OCI-LY7 (cell line): ENCODE data around the gene ASCL5. TPM values are rescaled to one million over a fixed set of nuclear protein-coding genes. Genes with fewer than 3 reads are reported as not detected.

Experiments
- BruUV-seq: library from RNA; stranded (reverse); fragments of 400-500 nt; replicated peaks from 2 replicates; lab custom pipeline; 2021; lab: Mats Ljungman, UMichigan
- CTCF ChIA-PET: fragments of 300-600 bp; sonication (Branson Sonifier 250); formaldehyde crosslinking; loops from one replicate; lab custom pipeline; 2022; ENCODE audit warnings: antibody characterized with exemption; ENCODE audit not compliant: unreplicated experiment; lab: Charles Lee
- POLR2A ChIA-PET: fragments of 300-600 bp; sonication (Branson Sonifier 250); formaldehyde crosslinking; loops from one replicate; lab custom pipeline; 2022; ENCODE audit warnings: antibody characterized with exemption; lab: Charles Lee
- DNase-seq: peaks from one replicate; pipeline ENCODE4 v3.0.0-alpha.2; 2015; ENCODE audit warnings: low spot score
- H2AFZ ChIP-seq: fragments of 200-600 bp; sonication (generic), shearing (Covaris generic); 2 replicates; pipeline ENCODE4 v1.6.1; 2014; ENCODE audit warnings: mild to moderate bottlenecking, antibody characterized with exemption, low read length, moderate library complexity
- H3K27ac ChIP-seq: fragments of 200-600 bp; sonication (generic); 2 replicates; pipeline ENCODE4 v1.5.1; 2014; ENCODE audit warnings: mixed run types, low read depth, mild to moderate bottlenecking, moderate library complexity, low read length, inconsistent platforms; ENCODE audit not compliant: poor library complexity, severe bottlenecking
- H3K36me3 ChIP-seq: fragments of 200-600 bp; sonication (generic); 2 replicates; pipeline ENCODE4 v1.6.1; 2014; ENCODE audit warnings: mild to moderate bottlenecking, antibody characterized with exemption, low read length, moderate library complexity, mixed read lengths; ENCODE audit not compliant: insufficient read depth
- H3K4me1 ChIP-seq: fragments of 200-600 bp; sonication (generic); 2 replicates; pipeline ENCODE4 v1.5.1; 2014; ENCODE audit warnings: mild to moderate bottlenecking, low read length; ENCODE audit not compliant: insufficient read depth, poor library complexity, severe bottlenecking
- H3K4me2 ChIP-seq: fragments of 200-600 bp; sonication (generic); 2 replicates; pipeline ENCODE4 v1.6.1; 2014; ENCODE audit warnings: mild to moderate bottlenecking, low read length
- H3K4me3 ChIP-seq: fragments of 200-600 bp; sonication (generic); 2 replicates; pipeline ENCODE4 v1.5.1; 2014; ENCODE audit warnings: mild to moderate bottlenecking, low read depth, low read length; ENCODE audit not compliant: poor library complexity, severe bottlenecking
- H3K79me2 ChIP-seq: fragments of 200-600 bp; sonication (generic); 2 replicates; pipeline ENCODE4 v1.6.1; 2016; ENCODE audit warnings: low read depth, mild to moderate bottlenecking, low read length, moderate library complexity, mixed read lengths; ENCODE audit not compliant: insufficient read depth
- H3K9me2 ChIP-seq: fragments of 200-600 bp; sonication (generic); 2 replicates; pipeline ENCODE4 v1.6.1; 2016; ENCODE audit warnings: mild to moderate bottlenecking, low read length, mixed read lengths; ENCODE audit not compliant: insufficient read depth
- H3K9me3 ChIP-seq: fragments of 200-600 bp; sonication (generic); 2 replicates; pipeline ENCODE4 v1.6.1; 2014; ENCODE audit warnings: mild to moderate bottlenecking, mixed run types, low read length, mixed read lengths
- H4K20me1 ChIP-seq: fragments of 200-600 bp; sonication (generic); 2 replicates; pipeline ENCODE4 v1.6.1; 2014; ENCODE audit warnings: mild to moderate bottlenecking, antibody characterized with exemption, low read length, moderate library complexity, mixed read lengths; ENCODE audit not compliant: insufficient read depth
- CTCF ChIP-seq: fragments of 200-600 bp; sonication (generic); conservative IDR thresholded peaks from 2 replicates; pipeline ENCODE4 v1.5.1; 2014; ENCODE audit warnings: mild to moderate bottlenecking, antibody characterized with exemption, low read length, moderate library complexity, mixed read lengths
- EZH2phosphoT487 ChIP-seq: fragments of 200-600 bp; sonication (generic); IDR thresholded peaks from 2 replicates; pipeline ENCODE4 v1.6.1; 2018; ENCODE audit warnings: low read depth, borderline replicate concordance, mild to moderate bottlenecking, mixed run types, antibody characterized with exemption, low read length, moderate library complexity, mixed read lengths
- intact Hi-C: fragments of 100-400 bp; cut with micrococcal nuclease; formaldehyde crosslinking; loops from one replicate; pipeline ENCODE4 v1.10.0; 2022; ENCODE audit not compliant: unreplicated experiment
- total RNA-seq, 2 experiments: library from RNA; depleted of rRNA in 1 of 2; stranded (reverse); fragments of >200 nt in 1 of 2; shearing (Covaris generic) in 1 of 2; gene quantifications; 2 replicates each; pipeline ENCODE4 v1.2.3, GENCODE V29; 2014 to 2022

The ASCL5 gene
- total RNA-seq, 2 experiments from 2014 or later, result not detected

GRCh38 chr1:201093962-201094361 is 33.0 kb downstream of the ASCL5 start:
- no TSS peak for BruUV-seq
- no peaks in the 10 kb centered on the region for H3K79me2 ChIP-seq
- ChIA-PET CTCF (no interaction called here), POLR2A (no interaction called here)
- no peaks in the 10 kb centered on the region for H3K9me2 ChIP-seq
- no peak overlapping the region for H3K27ac ChIP-seq
- no peaks in the 10 kb centered on the region for H4K20me1 ChIP-seq
- intact Hi-C loops, result no loop called here
- DNase-seq, result no peak
- H3K4me2 ChIP-seq, result no peak overlapping the region
- H3K36me3 ChIP-seq, result no peaks in the 10 kb centered on the region
- H3K4me3 ChIP-seq, result no peak overlapping the region
- H3K4me1 ChIP-seq, result peaks cover 9% of the 10 kb centered on the region
- no peaks in the 10 kb centered on the region for H3K9me3 ChIP-seq
- no peak for TF ChIP-seq CTCF
- no peak for TF ChIP-seq EZH2phosphoT487
- no peak overlapping the region for H2AFZ ChIP-seq

- POLR2A ChIA-PET, result no interaction called here
- intact Hi-C loops, result no loop called here
Observed at GRCh38 chr1:201093561-201093960, 33.4 kb downstream of the ASCL5 start.

GRCh38 chr1:201092738-201093137 is 34.2 kb downstream of the ASCL5 start:
- no peak overlapping the region for H3K27ac ChIP-seq
- H4K20me1 ChIP-seq, result no peaks in the 10 kb centered on the region
- ChIA-PET CTCF (no interaction called here), POLR2A (no interaction called here)
- no peaks in the 10 kb centered on the region for H3K36me3 ChIP-seq
- no peak for DNase-seq
- no peak overlapping the region for H2AFZ ChIP-seq
- H3K4me1 ChIP-seq, result peaks cover 9% of the 10 kb centered on the region
- no peaks in the 10 kb centered on the region for H3K9me2 ChIP-seq
- H3K9me3 ChIP-seq, result no peaks in the 10 kb centered on the region
- H3K4me2 ChIP-seq, result no peak overlapping the region
- H3K4me3 ChIP-seq, result no peak overlapping the region
- intact Hi-C loops, result no loop called here
- no peaks in the 10 kb centered on the region for H3K79me2 ChIP-seq
- BruUV-seq, result no TSS peak
- TF ChIP-seq CTCF (no peak), EZH2phosphoT487 (no peak)

More at GRCh38 chr1:201093561-201093960, 33.4 kb downstream of the ASCL5 start:
- Histone ChIP-seq H3K36me3 (no peaks in the 10 kb centered on the region), H3K9me3 (no peaks in the 10 kb centered on the region), H2AFZ (no peak overlapping the region), H3K27ac (no peak overlapping the region), H3K79me2 (no peaks in the 10 kb centered on the region), H3K4me2 (no peak overlapping the region), H3K4me1 (peaks cover 9% of the 10 kb centered on the region), H3K9me2 (no peaks in the 10 kb centered on the region), H4K20me1 (no peaks in the 10 kb centered on the region), H3K4me3 (no peak overlapping the region)
- DNase-seq, result no peak
- CTCF ChIA-PET, result no interaction called here
- TF ChIP-seq EZH2phosphoT487 (no peak), CTCF (no peak)
- no TSS peak for BruUV-seq
